Neural cell (in vitro differentiated cells): ENCODE data around the gene ACAD10. TPM values are rescaled to one million over a fixed set of nuclear protein-coding genes. Genes with fewer than 3 reads are reported as not detected.

Experiments used
- H2AFZ ChIP-seq: fragments of 200-600, 300-800 bp; sonication (generic), shearing (Covaris generic); 2 replicates; pipeline ENCODE4 v1.6.0; 2014; ENCODE audit warnings: low read depth, mild to moderate bottlenecking, antibody characterized with exemption, low read length, moderate library complexity
- H3F3A ChIP-seq: fragments of 200-600 bp; shearing (Covaris generic); 2 replicates; pipeline ENCODE4 v1.6.1; 2016; ENCODE audit warnings: mild to moderate bottlenecking, moderate library complexity, mixed read lengths, antibody characterized with exemption, low read length; ENCODE audit not compliant: insufficient read depth, poor library complexity, severe bottlenecking
- H3K27ac ChIP-seq: fragments of 200-600, 300-800 bp; sonication (generic), shearing (Covaris generic); 2 replicates; pipeline ENCODE4 v1.5.1; 2014; ENCODE audit warnings: mild to moderate bottlenecking, low read length, moderate library complexity
- H3K27me3 ChIP-seq: fragments of 300-800, 200-600 bp; sonication (generic), shearing (Covaris generic); 2 replicates; pipeline ENCODE4 v1.6.0; 2014; ENCODE audit warnings: mild to moderate bottlenecking, low read depth, low read length, moderate library complexity; ENCODE audit not compliant: insufficient read depth
- H3K36me3 ChIP-seq: fragments of 300-800, 200-600 bp; sonication (generic), shearing (Covaris generic); 2 replicates; pipeline ENCODE4 v1.5.1; 2014; ENCODE audit warnings: mild to moderate bottlenecking, antibody characterized with exemption, low read length, moderate library complexity; ENCODE audit not compliant: insufficient read depth
- H3K4me2 ChIP-seq: fragments of 300-800, 200-600 bp; sonication (generic), shearing (Covaris generic); 2 replicates; pipeline ENCODE4 v1.6.0; 2014; ENCODE audit warnings: mild to moderate bottlenecking, low read length
- H3K4me3 ChIP-seq: fragments of 300-800, 200-600 bp; sonication (generic), shearing (Covaris generic); 2 replicates; pipeline ENCODE4 v1.5.1; 2014; ENCODE audit warnings: mild to moderate bottlenecking, low read length, moderate library complexity
- H3K79me2 ChIP-seq: fragments of 200-600 bp; shearing (Covaris generic); replicated peaks from 2 replicates; pipeline ENCODE4 v1.6.0; 2014; ENCODE audit warnings: mild to moderate bottlenecking, low read length, moderate library complexity; ENCODE audit not compliant: insufficient read depth
- H3K9ac ChIP-seq: fragments of 300-800, 200-600 bp; sonication (generic), shearing (Covaris generic); 2 replicates; pipeline ENCODE4 v1.6.1; 2016; ENCODE audit warnings: mild to moderate bottlenecking, low read length, mixed read lengths
- H3K9me2 ChIP-seq: fragments of 200-600 bp; shearing (Covaris generic); 2 replicates; pipeline ENCODE4 v1.6.1; 2016; ENCODE audit warnings: mild to moderate bottlenecking, low read length, mixed read lengths; ENCODE audit not compliant: insufficient read depth
- H3K9me3 ChIP-seq: fragments of 200-600, 300-800 bp; sonication (generic), shearing (Covaris generic); 2 replicates; pipeline ENCODE4 v1.6.1; 2016; ENCODE audit warnings: mild to moderate bottlenecking, mixed run types, low read length, moderate library complexity, mixed read lengths
- H4K20me1 ChIP-seq: fragments of 200-600 bp; shearing (Covaris generic); 2 replicates; pipeline ENCODE4 v1.6.1; 2016; ENCODE audit warnings: mild to moderate bottlenecking, mixed run types; ENCODE audit not compliant: insufficient read depth
- EP300 ChIP-seq: fragments of 450-650 bp; conservative IDR thresholded peaks from 2 replicates; pipeline ENCODE4 v1.6.1; 2014; ENCODE audit warnings: antibody characterized with exemption, mild to moderate bottlenecking, moderate library complexity; ENCODE audit not compliant: poor library complexity, severe bottlenecking
- EZH2 ChIP-seq: fragments of 200-600, 300-800 bp; shearing (Covaris generic), sonication (generic); IDR thresholded peaks from 2 replicates; pipeline ENCODE4 v1.6.1; 2014; ENCODE audit warnings: antibody characterized with exemption, low read length, borderline replicate concordance, mild to moderate bottlenecking; ENCODE audit not compliant: insufficient read depth, poor library complexity, severe bottlenecking
- MXI1 ChIP-seq: fragments of 450-650 bp; conservative IDR thresholded peaks from 2 replicates; pipeline ENCODE4 v1.6.1; 2014; ENCODE audit warnings: antibody characterized with exemption, mild to moderate bottlenecking; ENCODE audit not compliant: poor library complexity, severe bottlenecking
- POLR2AphosphoS5 ChIP-seq: IDR thresholded peaks from 2 replicates; pipeline ENCODE4 v1.6.1; 2012
- RAD21 ChIP-seq: fragments of 450-650 bp; conservative IDR thresholded peaks from 2 replicates; pipeline ENCODE4 v1.6.1; 2014; ENCODE audit warnings: antibody characterized with exemption, mild to moderate bottlenecking, moderate library complexity
- SMC3 ChIP-seq: fragments of 450-650 bp; conservative IDR thresholded peaks from 2 replicates; pipeline ENCODE4 v1.6.1; 2014; ENCODE audit warnings: antibody characterized with exemption, mild to moderate bottlenecking, moderate library complexity; ENCODE audit not compliant: poor library complexity
- TAF1 ChIP-seq: IDR thresholded peaks from 2 replicates; pipeline ENCODE4 v1.6.1; 2012; ENCODE audit warnings: low read depth
- polyA plus RNA-seq: library from polyadenylated mRNA; depleted of rRNA; stranded (reverse); fragments of >200 nt; gene quantifications from 2 replicates; pipeline ENCODE4 v1.2.3, GENCODE V29; 2014
- TF ChIP-seq, protein P1 (sequence below): IDR thresholded peaks from 2 replicates; pipeline ENCODE4 v1.6.1; 2012; ENCODE audit warnings: borderline replicate concordance
- TF ChIP-seq, protein P2 (sequence below): fragments of 450-650 bp; IDR thresholded peaks from 2 replicates; pipeline ENCODE4 v1.5.1; 2014; ENCODE audit warnings: antibody characterized with exemption, mild to moderate bottlenecking, moderate library complexity; ENCODE audit not compliant: poor library complexity, severe bottlenecking

Gene ACAD10
- polyA plus RNA-seq, 1 donor from 2014 or later, result 25.7 TPM

GRCh38 chr12:111777345-111778045 is 91.6 kb downstream of the ACAD10 start:
- Histone ChIP-seq H3K4me2 (no peak overlapping the region), H3K27me3 (no peaks in the 10 kb centered on the region), H4K20me1 (no peaks in the 10 kb centered on the region), H3K36me3 (no peaks in the 10 kb centered on the region), H3F3A (no peaks in the 10 kb centered on the region), H2AFZ (no peak overlapping the region), H3K9me3 (no peaks in the 10 kb centered on the region), H3K27ac (no peak overlapping the region), H3K9ac (no peak overlapping the region), H3K79me2 (no peaks in the 10 kb centered on the region), H3K4me3 (no peak overlapping the region), H3K9me2 (no peaks in the 10 kb centered on the region)
- TF ChIP-seq EZH2 (no peak), EP300 (no peak), TAF1 (no peak), SMC3 (no peak), POLR2AphosphoS5 (no peak), MXI1 (no peak), RAD21 (no peak)
- TF ChIP-seq, protein P1, sequence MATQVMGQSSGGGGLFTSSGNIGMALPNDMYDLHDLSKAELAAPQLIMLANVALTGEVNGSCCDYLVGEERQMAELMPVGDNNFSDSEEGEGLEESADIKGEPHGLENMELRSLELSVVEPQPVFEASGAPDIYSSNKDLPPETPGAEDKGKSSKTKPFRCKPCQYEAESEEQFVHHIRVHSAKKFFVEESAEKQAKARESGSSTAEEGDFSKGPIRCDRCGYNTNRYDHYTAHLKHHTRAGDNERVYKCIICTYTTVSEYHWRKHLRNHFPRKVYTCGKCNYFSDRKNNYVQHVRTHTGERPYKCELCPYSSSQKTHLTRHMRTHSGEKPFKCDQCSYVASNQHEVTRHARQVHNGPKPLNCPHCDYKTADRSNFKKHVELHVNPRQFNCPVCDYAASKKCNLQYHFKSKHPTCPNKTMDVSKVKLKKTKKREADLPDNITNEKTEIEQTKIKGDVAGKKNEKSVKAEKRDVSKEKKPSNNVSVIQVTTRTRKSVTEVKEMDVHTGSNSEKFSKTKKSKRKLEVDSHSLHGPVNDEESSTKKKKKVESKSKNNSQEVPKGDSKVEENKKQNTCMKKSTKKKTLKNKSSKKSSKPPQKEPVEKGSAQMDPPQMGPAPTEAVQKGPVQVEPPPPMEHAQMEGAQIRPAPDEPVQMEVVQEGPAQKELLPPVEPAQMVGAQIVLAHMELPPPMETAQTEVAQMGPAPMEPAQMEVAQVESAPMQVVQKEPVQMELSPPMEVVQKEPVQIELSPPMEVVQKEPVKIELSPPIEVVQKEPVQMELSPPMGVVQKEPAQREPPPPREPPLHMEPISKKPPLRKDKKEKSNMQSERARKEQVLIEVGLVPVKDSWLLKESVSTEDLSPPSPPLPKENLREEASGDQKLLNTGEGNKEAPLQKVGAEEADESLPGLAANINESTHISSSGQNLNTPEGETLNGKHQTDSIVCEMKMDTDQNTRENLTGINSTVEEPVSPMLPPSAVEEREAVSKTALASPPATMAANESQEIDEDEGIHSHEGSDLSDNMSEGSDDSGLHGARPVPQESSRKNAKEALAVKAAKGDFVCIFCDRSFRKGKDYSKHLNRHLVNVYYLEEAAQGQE, result no peak
- TF ChIP-seq, protein P2, sequence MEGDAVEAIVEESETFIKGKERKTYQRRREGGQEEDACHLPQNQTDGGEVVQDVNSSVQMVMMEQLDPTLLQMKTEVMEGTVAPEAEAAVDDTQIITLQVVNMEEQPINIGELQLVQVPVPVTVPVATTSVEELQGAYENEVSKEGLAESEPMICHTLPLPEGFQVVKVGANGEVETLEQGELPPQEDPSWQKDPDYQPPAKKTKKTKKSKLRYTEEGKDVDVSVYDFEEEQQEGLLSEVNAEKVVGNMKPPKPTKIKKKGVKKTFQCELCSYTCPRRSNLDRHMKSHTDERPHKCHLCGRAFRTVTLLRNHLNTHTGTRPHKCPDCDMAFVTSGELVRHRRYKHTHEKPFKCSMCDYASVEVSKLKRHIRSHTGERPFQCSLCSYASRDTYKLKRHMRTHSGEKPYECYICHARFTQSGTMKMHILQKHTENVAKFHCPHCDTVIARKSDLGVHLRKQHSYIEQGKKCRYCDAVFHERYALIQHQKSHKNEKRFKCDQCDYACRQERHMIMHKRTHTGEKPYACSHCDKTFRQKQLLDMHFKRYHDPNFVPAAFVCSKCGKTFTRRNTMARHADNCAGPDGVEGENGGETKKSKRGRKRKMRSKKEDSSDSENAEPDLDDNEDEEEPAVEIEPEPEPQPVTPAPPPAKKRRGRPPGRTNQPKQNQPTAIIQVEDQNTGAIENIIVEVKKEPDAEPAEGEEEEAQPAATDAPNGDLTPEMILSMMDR, result no peak

- H3K4me2 ChIP-seq, result no peak overlapping the region
- no peaks in the 10 kb centered on the region for H3K27me3 ChIP-seq
- H2AFZ ChIP-seq, result no peak overlapping the region
- H3F3A ChIP-seq, result no peaks in the 10 kb centered on the region
- TF ChIP-seq POLR2AphosphoS5 (no peak), SMC3 (no peak), RAD21 (no peak), EP300 (no peak), EZH2 (no peak), MXI1 (no peak), TAF1 (no peak)
- TF ChIP-seq, protein P1, result no peak
- TF ChIP-seq, protein P2, result no peak
- no peak overlapping the region for H3K9ac ChIP-seq
- H4K20me1 ChIP-seq, result no peaks in the 10 kb centered on the region
- no peak overlapping the region for H3K4me3 ChIP-seq
- H3K36me3 ChIP-seq, result no peaks in the 10 kb centered on the region
- H3K79me2 ChIP-seq, result no peaks in the 10 kb centered on the region
- no peaks in the 10 kb centered on the region for H3K9me2 ChIP-seq
- no peaks in the 10 kb centered on the region for H3K9me3 ChIP-seq
- H3K27ac ChIP-seq, result no peak overlapping the region
Measured at GRCh38 chr12:111780166-111780565, 94.3 kb downstream of the ACAD10 start.
